Measurements from ENCODE around the gene RGL1.

DNA sequence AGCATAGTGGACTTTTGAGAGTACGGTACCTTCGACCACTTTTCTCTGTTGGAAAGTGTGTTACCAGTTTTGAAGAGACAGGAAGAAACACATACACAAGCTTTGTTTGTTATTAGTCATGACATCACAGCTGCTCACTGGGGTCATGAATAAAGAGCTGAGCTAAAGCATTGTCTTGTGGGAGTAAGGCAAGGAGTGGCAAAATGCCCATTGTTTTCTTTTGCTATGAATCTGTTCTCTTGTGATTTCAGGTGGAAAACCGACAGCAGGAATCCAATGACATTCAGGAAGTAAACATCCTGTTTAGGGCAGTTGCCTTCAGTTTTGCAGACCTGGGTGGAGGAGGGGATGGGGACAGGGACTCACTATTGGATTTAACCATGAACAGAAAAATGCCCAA, 66.2 kb downstream of the RGL1 start:
- TF ChIP-seq, protein P1, sequence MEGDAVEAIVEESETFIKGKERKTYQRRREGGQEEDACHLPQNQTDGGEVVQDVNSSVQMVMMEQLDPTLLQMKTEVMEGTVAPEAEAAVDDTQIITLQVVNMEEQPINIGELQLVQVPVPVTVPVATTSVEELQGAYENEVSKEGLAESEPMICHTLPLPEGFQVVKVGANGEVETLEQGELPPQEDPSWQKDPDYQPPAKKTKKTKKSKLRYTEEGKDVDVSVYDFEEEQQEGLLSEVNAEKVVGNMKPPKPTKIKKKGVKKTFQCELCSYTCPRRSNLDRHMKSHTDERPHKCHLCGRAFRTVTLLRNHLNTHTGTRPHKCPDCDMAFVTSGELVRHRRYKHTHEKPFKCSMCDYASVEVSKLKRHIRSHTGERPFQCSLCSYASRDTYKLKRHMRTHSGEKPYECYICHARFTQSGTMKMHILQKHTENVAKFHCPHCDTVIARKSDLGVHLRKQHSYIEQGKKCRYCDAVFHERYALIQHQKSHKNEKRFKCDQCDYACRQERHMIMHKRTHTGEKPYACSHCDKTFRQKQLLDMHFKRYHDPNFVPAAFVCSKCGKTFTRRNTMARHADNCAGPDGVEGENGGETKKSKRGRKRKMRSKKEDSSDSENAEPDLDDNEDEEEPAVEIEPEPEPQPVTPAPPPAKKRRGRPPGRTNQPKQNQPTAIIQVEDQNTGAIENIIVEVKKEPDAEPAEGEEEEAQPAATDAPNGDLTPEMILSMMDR (conservative IDR thresholded peaks at IDR 0.05 in 1 of 2, IDR thresholded peaks at IDR 0.05 in 1 of 2; ENCODE audit: low read depth in 1 of 2, low read length in 2 of 2) = no peak
- TF ChIP-seq EZH2 (IDR thresholded peaks at IDR 0.05; ENCODE audit: low read length, missing control alignments) = no peak
